Thymus (tissue), 14 donors: ENCODE data around the gene PHF2. TPM values are rescaled to one million over a fixed set of nuclear protein-coding genes. Genes with fewer than 3 reads are reported as not detected.
A peak's percentile ranks its signal among the peaks of the same experiment; 100 is the strongest.

Source experiments
- DNase-seq, 9 donors: peaks; one replicate each; pipeline ENCODE4 v3.0.0-alpha.2; 2013; ENCODE audit warnings: low spot score in 9 of 9, low read depth in 6 of 9, missing footprints in 1 of 9
- H3K27ac ChIP-seq, 2 donors: one replicate each; pipeline ENCODE4 v1.5.1; 2013; ENCODE audit warnings: control low read depth in 1 of 2, low read depth in 1 of 2, low read length in 1 of 2, mild to moderate bottlenecking in 1 of 2, moderate library complexity in 1 of 2
- H3K27me3 ChIP-seq, 2 donors: one replicate each; pipeline ENCODE4 v1.5.1; 2013; ENCODE audit warnings: low read length in 1 of 2; ENCODE audit not compliant: control insufficient read depth in 2 of 2, insufficient read depth in 1 of 2
- H3K36me3 ChIP-seq, 2 donors: one replicate each; pipeline ENCODE4 v1.5.1; 2013; ENCODE audit warnings: low read length in 1 of 2, mild to moderate bottlenecking in 1 of 2, moderate library complexity in 1 of 2; ENCODE audit not compliant: control insufficient read depth in 2 of 2, insufficient read depth in 2 of 2
- H3K4me1 ChIP-seq, 2 donors: one replicate each; pipeline ENCODE4 v1.5.1; 2013; ENCODE audit warnings: low read length in 2 of 2; ENCODE audit not compliant: control insufficient read depth in 2 of 2, insufficient read depth in 2 of 2
- H3K4me3 ChIP-seq, 2 donors: one replicate each; pipeline ENCODE4 v1.5.1; 2013; ENCODE audit warnings: low read length in 2 of 2, control low read depth in 1 of 2, mild to moderate bottlenecking in 1 of 2
- H3K9me3 ChIP-seq, 2 donors: one replicate each; pipeline ENCODE4 v1.5.1; 2013; ENCODE audit warnings: low read length in 1 of 2, mild to moderate bottlenecking in 1 of 2; ENCODE audit not compliant: control insufficient read depth in 2 of 2, insufficient read depth in 1 of 2
- WGBS: extraction: QIAGEN DNeasy Blood & Tissue Kit; methylation state at CpG from one replicate; pipeline ENCODE4 v1.1.7; 2013; 5-methylcytosine and 5-hydroxymethylcytosine counted together
- long read RNA-seq, 10 donors: transcript quantifications; one replicate each; lab custom pipeline, GENCODE V29; 2026
- polyA plus RNA-seq: library from polyadenylated mRNA; stranded (reverse); fragments of 200-250 nt; gene quantifications from one replicate; pipeline ENCODE4 v1.2.3, GENCODE V29; 2013
- total RNA-seq: library from RNA; stranded (reverse); fragments of 120-200 nt; gene quantifications from one replicate; pipeline ENCODE4 v1.2.4, GENCODE V29; 2013
- donor health status: healthy.

The PHF2 gene
- total RNA-seq (13.6 TPM), polyA plus RNA-seq (26.8 TPM)
- long read RNA-seq, donor 1: 0 reads
- long read RNA-seq, donor 2: 0 reads
- long read RNA-seq, donor 3: 0 reads
- long read RNA-seq, donor 4: 0 reads
- long read RNA-seq, donor 5: 0 reads
- long read RNA-seq, donor 6: 0 reads
- long read RNA-seq, donor 7: 0 reads
- long read RNA-seq, donor 8: 0 reads
- long read RNA-seq, donor 9: 0 reads
- long read RNA-seq, donor 10, partial matches to known transcripts: 8 of 8 reads
- long read RNA-seq, donor 10, other reads (novel, unspliced or antisense): 0 of 8 reads

DNA sequence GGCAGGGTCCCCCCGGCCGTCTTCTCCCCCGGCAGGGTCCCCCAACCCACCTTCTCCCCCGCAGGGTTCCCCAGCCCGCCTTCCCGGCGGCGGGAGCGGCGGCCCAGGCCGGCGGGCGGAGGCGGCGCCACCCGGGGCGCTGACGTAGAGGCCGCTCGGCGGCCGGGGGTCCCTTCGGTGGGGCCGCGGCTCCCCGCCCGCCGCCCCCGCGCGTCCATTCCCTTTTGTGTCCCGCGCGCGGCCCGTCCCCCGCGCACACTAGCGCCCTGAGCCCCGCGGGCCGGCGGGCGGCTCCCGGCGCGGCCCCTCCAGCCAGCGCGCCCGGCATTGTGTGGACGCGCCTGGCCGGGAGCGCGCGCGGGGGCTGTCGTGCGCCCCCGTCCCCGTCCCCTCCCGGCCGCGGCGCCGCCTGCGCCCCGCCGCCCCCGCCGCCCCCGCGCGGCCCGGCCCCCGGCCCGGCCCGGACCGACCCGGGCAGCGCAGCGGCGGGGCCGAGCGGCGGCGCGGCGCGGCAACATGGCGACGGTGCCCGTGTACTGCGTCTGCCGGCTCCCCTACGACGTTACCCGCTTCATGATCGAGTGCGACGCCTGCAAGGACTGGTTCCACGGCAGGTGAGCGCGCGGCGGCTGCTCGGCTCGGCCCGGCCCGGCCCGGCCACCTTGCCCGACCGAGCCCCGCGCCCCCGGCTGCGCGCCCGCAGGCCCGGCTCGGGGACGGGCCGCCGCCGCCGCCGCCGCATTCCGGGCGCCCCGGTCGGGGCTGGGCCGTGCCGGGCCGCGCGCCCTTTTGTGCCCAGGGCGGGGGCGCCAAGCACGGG is at the start of gene PHF2:
TSS of gene PHF2 (plus strand) at position 327 of the 820 bp plus-strand sequence. CDS start at position 517, 190 bp downstream.
- H3K27me3 ChIP-seq: no peaks in the 10 kb centered on the region
- no peaks in the 10 kb centered on the region for H3K9me3 ChIP-seq
- peaks cover 22 to 44% of the 10 kb centered on the region in 2 donors for H3K4me1 ChIP-seq
- peak in 2 of 9 donors; percentile 20 to 35 for DNase-seq
- peak within 1 kb of the TSS; percentile 67 to 75 for H3K4me3 ChIP-seq
- 1% methylated on average over 140 of the region's 140 CpGs for WGBS
- no peaks in the 10 kb centered on the region for H3K36me3 ChIP-seq
- peak within 1 kb of the TSS; percentile 43 to 84 for H3K27ac ChIP-seq

DNA sequence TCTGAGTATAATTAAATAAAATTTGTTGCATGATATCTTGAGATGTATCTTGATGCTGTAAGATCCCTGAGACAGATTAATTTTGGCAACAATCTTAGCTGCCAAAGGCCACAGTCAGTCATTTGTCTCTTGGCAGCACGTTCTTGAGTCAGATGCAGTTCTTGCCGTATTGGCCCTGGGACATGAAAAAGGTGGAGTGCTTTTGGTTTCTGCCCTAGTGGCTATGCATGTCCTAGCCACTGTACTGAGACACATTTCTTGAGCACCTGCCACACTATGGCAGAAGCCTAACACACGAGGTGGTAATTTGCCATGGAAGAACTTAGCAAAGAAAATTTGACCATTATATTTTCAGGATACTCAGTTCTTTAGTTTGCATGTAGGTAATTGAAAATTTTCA is 45.0 kb upstream of the PHF2 start:
- Histone ChIP-seq H3K9me3 (no peaks in the 10 kb centered on the region), H3K36me3 (peaks cover 44 to 67% of the 10 kb centered on the region in 2 donors), H3K4me1 (no peaks in the 10 kb centered on the region), H3K27ac (no peak overlapping the region), H3K4me3 (no peak overlapping the region), H3K27me3 (no peaks in the 10 kb centered on the region)
- no peak for DNase-seq
- WGBS: 95% methylated on average over 3 of the region's 3 CpGs

DNA sequence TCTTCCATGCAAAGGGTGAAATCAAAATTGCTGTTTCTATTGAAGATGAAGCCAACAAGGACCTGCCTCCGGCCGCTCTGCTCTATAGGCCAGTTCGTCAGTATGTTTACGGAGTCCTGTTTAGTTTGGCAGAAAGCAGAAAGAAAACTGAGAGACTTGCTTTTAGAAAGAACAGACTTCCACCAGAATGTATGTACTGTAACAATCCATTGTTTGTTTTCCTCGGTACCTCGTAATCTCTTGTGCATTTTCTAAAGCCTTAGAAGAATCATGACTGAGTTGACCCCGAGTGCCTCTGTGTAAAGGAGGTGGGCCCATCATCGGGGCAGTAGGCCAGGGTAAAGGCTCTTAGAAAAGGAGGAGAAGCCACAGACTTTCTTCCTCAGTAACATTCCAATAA is 44.2 kb upstream of the PHF2 start:
- H3K9me3 ChIP-seq: no peaks in the 10 kb centered on the region
- no peak overlapping the region for H3K4me3 ChIP-seq
- H3K4me1 ChIP-seq: no peaks in the 10 kb centered on the region
- no peak for DNase-seq
- H3K27me3 ChIP-seq: no peaks in the 10 kb centered on the region
- WGBS: 97% methylated on average over 8 of the region's 8 CpGs
- H3K36me3 ChIP-seq: peaks cover 43 to 63% of the 10 kb centered on the region in 2 donors
- no peak overlapping the region for H3K27ac ChIP-seq

DNA sequence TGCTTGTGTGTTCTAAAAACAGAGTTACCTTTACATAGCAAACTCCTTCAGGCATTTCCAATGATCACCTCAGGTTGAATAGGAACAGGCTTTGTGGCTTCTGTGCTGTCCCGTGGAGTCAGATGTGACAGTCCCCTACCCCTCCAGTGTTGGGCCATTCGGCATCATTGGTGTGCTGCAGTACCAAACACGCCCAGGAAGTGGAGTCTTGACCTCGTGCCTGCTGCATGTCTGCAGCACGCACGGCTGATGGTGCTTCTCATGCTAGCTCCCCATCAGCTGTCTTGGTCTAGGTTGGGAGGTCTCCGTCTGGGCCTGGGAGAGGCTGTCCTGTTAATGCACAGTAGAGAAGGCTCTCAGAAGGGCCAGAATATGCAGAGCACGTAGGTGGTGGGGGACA is 42.5 kb upstream of the PHF2 start:
- DNase-seq: no peak
- no peak overlapping the region for H3K4me3 ChIP-seq
- H3K9me3 ChIP-seq: no peaks in the 10 kb centered on the region
- WGBS: 92% methylated on average over 8 of the region's 8 CpGs
- H3K4me1 ChIP-seq: no peaks in the 10 kb centered on the region
- no peak overlapping the region for H3K27ac ChIP-seq
- no peaks in the 10 kb centered on the region for H3K27me3 ChIP-seq
- H3K36me3 ChIP-seq: peaks cover 38 to 53% of the 10 kb centered on the region in 2 donors

DNA sequence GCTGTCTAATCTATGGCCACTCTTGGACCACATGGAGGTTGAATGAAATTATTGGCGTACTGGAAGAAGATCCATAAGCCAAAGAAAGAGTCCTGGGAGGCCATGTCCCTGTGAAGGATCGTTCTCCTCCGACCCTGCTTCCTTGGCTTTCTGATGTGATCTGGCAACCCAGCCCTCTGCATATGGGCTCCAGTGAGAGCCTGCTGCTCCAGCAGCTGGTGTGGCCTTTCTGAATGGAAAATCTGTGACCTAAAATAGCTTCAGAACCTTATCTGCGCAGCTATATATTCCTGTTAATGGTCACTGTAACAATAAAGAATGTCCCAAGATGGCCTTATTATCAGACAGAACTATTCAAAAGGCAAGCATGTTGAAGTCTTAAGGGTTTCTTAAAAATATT is 40.2 kb upstream of the PHF2 start:
- Histone ChIP-seq H3K27me3 (no peaks in the 10 kb centered on the region), H3K4me3 (no peak overlapping the region), H3K36me3 (peaks cover 39 to 55% of the 10 kb centered on the region in 2 donors), H3K4me1 (no peaks in the 10 kb centered on the region), H3K27ac (no peak overlapping the region), H3K9me3 (no peaks in the 10 kb centered on the region)
- DNase-seq: no peak
- WGBS: 97% methylated on average over 4 of the region's 4 CpGs

DNA sequence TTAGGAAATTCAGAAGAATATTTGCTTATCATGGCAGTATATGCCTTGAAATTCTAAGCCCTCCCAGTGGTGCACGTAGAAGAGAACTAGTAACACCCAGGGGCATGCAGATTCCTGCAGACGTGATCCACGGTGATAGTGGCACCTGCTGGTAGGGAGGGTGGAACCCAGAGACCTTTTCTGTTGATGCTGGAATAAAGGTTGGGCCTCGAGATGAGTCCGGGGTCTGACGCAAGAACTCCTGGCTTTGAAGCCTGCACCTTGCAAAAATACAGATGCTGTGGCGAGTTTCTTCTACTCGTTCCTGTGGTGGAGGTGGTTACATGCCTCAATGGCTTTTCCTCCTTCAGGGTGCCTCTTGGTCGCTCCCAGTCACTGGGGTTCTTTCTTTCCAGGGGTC is 39.5 kb upstream of the PHF2 start:
- H3K27me3 ChIP-seq: no peaks in the 10 kb centered on the region
- no peaks in the 10 kb centered on the region for H3K9me3 ChIP-seq
- no peak overlapping the region for H3K4me3 ChIP-seq
- no peaks in the 10 kb centered on the region for H3K4me1 ChIP-seq
- no peak overlapping the region for H3K27ac ChIP-seq
- DNase-seq: peak in 1 of 9 donors; percentile 1
- WGBS: 95% methylated on average over 9 of the region's 9 CpGs
- H3K36me3 ChIP-seq: peaks cover 35 to 57% of the 10 kb centered on the region in 2 donors

DNA sequence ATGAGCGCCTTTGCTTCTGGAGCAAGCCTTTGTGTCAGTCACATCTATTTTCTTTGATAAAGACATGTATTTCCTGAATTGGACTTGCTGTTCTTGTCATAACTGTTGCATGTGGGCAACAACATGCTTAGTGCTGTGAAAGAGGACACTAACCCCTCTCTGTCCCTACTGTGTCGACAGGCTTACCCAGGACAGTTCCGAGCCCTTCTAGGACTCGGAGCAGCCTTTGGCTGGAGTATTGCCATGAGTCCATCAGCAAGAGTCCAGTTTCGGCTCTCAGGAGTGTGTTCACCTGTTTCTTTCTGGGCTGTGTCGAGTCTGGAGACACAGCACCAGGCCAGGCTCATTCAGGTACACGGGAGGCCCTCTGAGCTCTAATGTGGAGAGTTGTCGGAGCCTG is 36.1 kb upstream of the PHF2 start:
- H3K9me3 ChIP-seq: no peaks in the 10 kb centered on the region
- H3K27me3 ChIP-seq: no peaks in the 10 kb centered on the region
- no peak for DNase-seq
- no peak overlapping the region for H3K4me3 ChIP-seq
- H3K36me3 ChIP-seq: peaks cover 36 to 50% of the 10 kb centered on the region in 2 donors
- no peak overlapping the region for H3K27ac ChIP-seq
- H3K4me1 ChIP-seq: no peaks in the 10 kb centered on the region
- 97% methylated on average over 8 of the region's 8 CpGs for WGBS

DNA sequence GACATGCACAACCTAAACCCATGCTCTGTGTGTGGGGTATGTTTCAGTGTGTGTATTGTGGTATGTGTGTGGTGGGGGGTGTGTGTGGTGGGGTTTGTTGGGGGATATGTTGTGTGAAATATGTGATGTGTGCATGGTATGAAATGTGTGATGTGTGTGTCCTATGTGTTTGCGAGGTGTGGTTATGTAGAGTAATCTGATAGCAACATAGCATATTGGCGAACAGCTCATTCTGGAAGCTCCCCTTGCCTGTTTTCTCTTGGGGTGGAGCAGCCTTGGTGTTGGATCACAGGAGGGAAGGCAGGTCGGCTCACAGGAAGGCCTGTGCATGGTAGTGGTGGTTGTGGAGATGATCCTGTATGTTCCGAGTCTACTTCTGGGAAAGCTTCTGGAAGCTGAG is 35.4 kb upstream of the PHF2 start:
- Histone ChIP-seq H3K36me3 (peaks cover 37 to 48% of the 10 kb centered on the region in 2 donors), H3K27me3 (no peaks in the 10 kb centered on the region), H3K27ac (no peak overlapping the region), H3K4me1 (no peaks in the 10 kb centered on the region), H3K9me3 (no peaks in the 10 kb centered on the region), H3K4me3 (no peak overlapping the region)
- no peak for DNase-seq
- WGBS: 98% methylated on average over 4 of the region's 4 CpGs

DNA sequence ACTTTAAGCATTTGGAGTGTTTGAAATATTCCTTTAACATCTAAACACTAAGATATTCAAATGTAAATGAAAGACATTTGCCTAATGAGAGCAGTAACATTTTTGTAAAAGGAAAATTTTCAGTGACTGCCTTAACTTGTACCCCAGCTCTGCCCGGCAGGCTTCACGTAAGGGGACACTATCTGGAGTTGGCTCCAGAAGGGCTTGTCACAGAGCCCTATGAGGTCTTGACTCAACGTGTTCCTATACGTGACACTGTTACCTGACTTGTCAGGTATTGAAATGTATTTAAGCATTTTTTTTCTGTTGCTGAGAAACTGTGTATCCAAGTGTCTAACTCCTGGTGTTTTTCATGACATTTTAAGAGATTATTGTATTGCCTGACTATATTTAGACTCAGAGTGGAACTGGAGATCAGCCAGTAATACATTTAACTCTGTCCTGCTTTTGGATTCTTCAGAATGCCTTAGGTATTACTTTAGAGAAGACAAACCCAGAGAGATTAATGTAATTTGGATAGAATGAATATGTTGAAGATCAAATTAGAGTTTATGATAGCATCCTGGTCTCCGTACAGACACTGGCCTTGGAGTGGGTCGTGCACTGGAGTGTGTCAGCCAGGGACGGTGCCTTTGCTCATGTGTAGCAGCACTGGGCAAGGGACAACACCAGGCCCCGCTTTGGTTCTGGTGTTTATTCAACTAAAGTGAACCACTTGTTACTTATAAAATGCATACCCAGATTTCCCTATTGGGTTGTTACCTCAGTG is 34.6 kb upstream of the PHF2 start:
- Histone ChIP-seq H3K9me3 (no peaks in the 10 kb centered on the region), H3K4me3 (no peak overlapping the region), H3K27me3 (no peaks in the 10 kb centered on the region), H3K36me3 (peaks cover 43 to 49% of the 10 kb centered on the region in 2 donors), H3K27ac (no peak overlapping the region), H3K4me1 (no peaks in the 10 kb centered on the region)
- DNase-seq: no peak
- WGBS: 94% methylated on average over 8 of the region's 8 CpGs
